ENCODE data around the gene SYNE3.

The SYNE3 gene

GRCh38 chr14:95474486-95474885, 42.0 kb downstream of the SYNE3 start:
- no peak for DNase-seq (ENCODE audit: low read depth, low spot score)
- no peak for TF ChIP-seq CTCF (IDR thresholded peaks at IDR 0.05; ENCODE audit: insufficient read depth, low read length, missing control alignments)
- POLR2A ChIA-PET = no interaction called here
- CTCF ChIA-PET = no interaction called here
- no peak overlapping the region for H3K4me3 ChIP-seq (ENCODE audit: low read depth, low read length)

- no peak for DNase-seq (ENCODE audit: low read depth, low spot score)
- no peak overlapping the region for H3K4me3 ChIP-seq (ENCODE audit: low read depth, low read length)
- ChIA-PET POLR2A (no interaction called here), CTCF (interaction anchor here (1.1 to 2.6 kb wide), 4 partner anchors 10 to 54 kb away, joined by 3 to 8 read pairs (median 4); no protein-coding TSS in a partner anchor)
- TF ChIP-seq CTCF (IDR thresholded peaks at IDR 0.05; ENCODE audit: insufficient read depth, low read length, missing control alignments) = no peak
These were observed 43.6 kb downstream of the SYNE3 start for GRCh38 chr14:95472819-95473251.

GRCh38 chr14:95471476-95471875, 45.0 kb downstream of the SYNE3 start:
- ChIA-PET POLR2A (interaction anchor here (1.6 kb wide), 1 partner anchor 12 kb away, joined by 6 read pairs; no protein-coding TSS in a partner anchor), CTCF (interaction anchor here (1.0 to 2.6 kb wide), 4 partner anchors 13 to 55 kb away, joined by 3 to 8 read pairs (median 4); no protein-coding TSS in a partner anchor)
- DNase-seq (ENCODE audit: low read depth, low spot score) = no peak
- TF ChIP-seq CTCF (IDR thresholded peaks at IDR 0.05; ENCODE audit: insufficient read depth, low read length, missing control alignments) = no peak
- H3K4me3 ChIP-seq (ENCODE audit: low read depth, low read length) = no peak overlapping the region

- TF ChIP-seq CTCF (IDR thresholded peaks at IDR 0.05; ENCODE audit: insufficient read depth, low read length, missing control alignments) = no peak
- H3K4me3 ChIP-seq (ENCODE audit: low read depth, low read length) = no peak overlapping the region
- ChIA-PET CTCF (interaction anchor here (1.0 to 2.6 kb wide), 4 partner anchors 12 to 56 kb away, joined by 3 to 8 read pairs (median 4); no protein-coding TSS in a partner anchor), POLR2A (interaction anchor here (1.6 kb wide), 1 partner anchor 12 kb away, joined by 6 read pairs; no protein-coding TSS in a partner anchor)
- no peak for DNase-seq (ENCODE audit: low read depth, low spot score)
These were observed 45.4 kb downstream of the SYNE3 start for GRCh38 chr14:95471016-95471415.

GRCh38 chr14:95469134-95469481, 47.3 kb downstream of the SYNE3 start:
- no peak for TF ChIP-seq CTCF (IDR thresholded peaks at IDR 0.05; ENCODE audit: insufficient read depth, low read length, missing control alignments)
- ChIA-PET POLR2A (no interaction called here), CTCF (interaction anchor here (1.3 to 2.3 kb wide), 2 partner anchors 9 to 58 kb away, joined by 5 to 6 read pairs; no protein-coding TSS in a partner anchor)
- no peak overlapping the region for H3K4me3 ChIP-seq (ENCODE audit: low read depth, low read length)
- no peak for DNase-seq (ENCODE audit: low read depth, low spot score)

- POLR2A ChIA-PET = no interaction called here
- CTCF ChIA-PET = interaction anchor here (1.3 to 2.3 kb wide), 3 partner anchors 9 to 59 kb away, joined by 3 to 6 read pairs (median 5); no protein-coding TSS in a partner anchor
- TF ChIP-seq CTCF (IDR thresholded peaks at IDR 0.05; ENCODE audit: insufficient read depth, low read length, missing control alignments) = no peak
- DNase-seq (ENCODE audit: low read depth, low spot score) = no peak
- H3K4me3 ChIP-seq (ENCODE audit: low read depth, low read length) = no peak overlapping the region
These were observed 47.9 kb downstream of the SYNE3 start for GRCh38 chr14:95468448-95469133.

All from AG04449 (cell line).